HG02759 (cell line): Measurements from ENCODE around the gene PTPN14.
"Not testable (repeated sequence)": the region's sequence is repeated elsewhere in the genome, so short reads cannot be mapped to it uniquely, and the experiment has no call there.

ENCODE experiments used
- ATAC-seq: cut with Tn5 transposase; IDR thresholded peaks from one replicate; pipeline ENCODE4 v1.9.1; 2021; ENCODE audit warnings: mild to moderate bottlenecking, moderate library complexity; ENCODE audit not compliant: unreplicated experiment

PTPN14 gene

GRCh38 chr1:214481983-214482634, 69.3 kb downstream of the PTPN14 start:
- not testable (repeated sequence) for ATAC-seq

- ATAC-seq = no peak
These were observed 74.2 kb downstream of the PTPN14 start for GRCh38 chr1:214476986-214477870.

GRCh38 chr1:214476229-214476985, 75.0 kb downstream of the PTPN14 start:
- ATAC-seq = no peak

GRCh38 chr1:214475746-214476145, 75.7 kb downstream of the PTPN14 start:
- no peak for ATAC-seq

GRCh38 chr1:214475331-214475730, 76.1 kb downstream of the PTPN14 start:
- no peak for ATAC-seq

GRCh38 chr1:214474467-214474866, 76.9 kb downstream of the PTPN14 start:
- no peak for ATAC-seq

- ATAC-seq = no peak
These were observed 77.5 kb downstream of the PTPN14 start for GRCh38 chr1:214473862-214474261.

GRCh38 chr1:214473387-214473786, 78.0 kb downstream of the PTPN14 start:
- ATAC-seq = no peak

- no peak for ATAC-seq
These were observed 79.0 kb downstream of the PTPN14 start for GRCh38 chr1:214472364-214472763.

GRCh38 chr1:214471458-214471857, 79.9 kb downstream of the PTPN14 start:
- no peak for ATAC-seq

GRCh38 chr1:214470132-214470531, 81.3 kb downstream of the PTPN14 start:
- ATAC-seq = no peak

GRCh38 chr1:214469290-214469689, 82.1 kb downstream of the PTPN14 start:
- ATAC-seq = no peak

GRCh38 chr1:214467078-214467585, 84.3 kb downstream of the PTPN14 start:
- no peak for ATAC-seq

- ATAC-seq = no peak
These were observed 84.9 kb downstream of the PTPN14 start for GRCh38 chr1:214466403-214467077.

GRCh38 chr1:214464445-214465287, 86.7 kb downstream of the PTPN14 start:
- ATAC-seq = no peak

GRCh38 chr1:214463596-214463995, 87.8 kb downstream of the PTPN14 start:
- ATAC-seq = no peak

GRCh38 chr1:214462882-214463281, 88.5 kb downstream of the PTPN14 start:
- ATAC-seq = no peak

- no peak for ATAC-seq
These were observed 90.1 kb downstream of the PTPN14 start for GRCh38 chr1:214461305-214461704.

- ATAC-seq = no peak
These were observed 91.0 kb downstream of the PTPN14 start for GRCh38 chr1:214460304-214460916.
